IPS-20b (cell line): ENCODE measurements around the gene ABI3BP.

Experiments used
- H3K27ac ChIP-seq: one replicate; pipeline ENCODE4 v1.5.1; 2013; ENCODE audit warnings: low read length
- H3K27me3 ChIP-seq: 2 replicates; pipeline ENCODE4 v1.6.1; 2013; ENCODE audit warnings: mild to moderate bottlenecking, low read length, inconsistent platforms; ENCODE audit not compliant: insufficient read depth
- H3K36me3 ChIP-seq: 2 replicates; pipeline ENCODE4 v1.6.1; 2013; ENCODE audit warnings: low read depth, mild to moderate bottlenecking, inconsistent platforms, low read length, moderate library complexity; ENCODE audit not compliant: insufficient read depth
- H3K4me1 ChIP-seq: 2 replicates; pipeline ENCODE4 v1.6.1; 2013; ENCODE audit warnings: mild to moderate bottlenecking, control low read depth, inconsistent platforms, low read length, moderate library complexity; ENCODE audit not compliant: insufficient read depth
- H3K4me3 ChIP-seq: 2 replicates; pipeline ENCODE4 v1.5.1; 2013; ENCODE audit warnings: mild to moderate bottlenecking, low read length, inconsistent platforms
- H3K9ac ChIP-seq: 2 replicates; pipeline ENCODE4 v1.6.1; 2013; ENCODE audit warnings: low read depth, mild to moderate bottlenecking, inconsistent platforms, low read length, moderate library complexity
- H3K9me3 ChIP-seq: 2 replicates; pipeline ENCODE4 v1.6.1; 2013; ENCODE audit warnings: mild to moderate bottlenecking, low read depth, low read length, inconsistent platforms; ENCODE audit not compliant: insufficient read depth

The ABI3BP gene

DNA sequence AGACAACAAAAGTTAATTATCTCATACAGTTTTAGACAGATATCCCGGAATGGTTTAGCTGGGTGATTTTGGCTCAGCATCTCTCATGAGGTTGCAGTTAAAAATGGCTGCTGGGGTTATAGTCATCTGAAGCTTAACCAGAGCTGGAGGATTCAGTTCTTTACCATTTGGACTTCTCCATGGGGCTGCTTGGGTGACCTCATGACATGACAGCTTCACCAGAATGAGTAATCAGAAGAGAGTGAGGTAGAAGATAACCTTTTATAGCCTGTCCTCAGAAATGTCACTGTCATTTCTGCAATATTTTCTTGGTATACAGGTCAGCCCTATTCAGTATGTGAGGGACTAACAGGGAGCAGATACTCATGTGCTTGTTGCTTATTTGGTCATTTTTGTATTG lies 253.0 kb downstream of the ABI3BP start:
- Histone ChIP-seq H3K4me1 (peaks cover 14% of the 10 kb centered on the region), H3K4me3 (no peak overlapping the region), H3K9ac (no peak overlapping the region), H3K9me3 (no peaks in the 10 kb centered on the region), H3K27ac (no peak overlapping the region), H3K27me3 (no peaks in the 10 kb centered on the region), H3K36me3 (peaks cover 91% of the 10 kb centered on the region)

DNA sequence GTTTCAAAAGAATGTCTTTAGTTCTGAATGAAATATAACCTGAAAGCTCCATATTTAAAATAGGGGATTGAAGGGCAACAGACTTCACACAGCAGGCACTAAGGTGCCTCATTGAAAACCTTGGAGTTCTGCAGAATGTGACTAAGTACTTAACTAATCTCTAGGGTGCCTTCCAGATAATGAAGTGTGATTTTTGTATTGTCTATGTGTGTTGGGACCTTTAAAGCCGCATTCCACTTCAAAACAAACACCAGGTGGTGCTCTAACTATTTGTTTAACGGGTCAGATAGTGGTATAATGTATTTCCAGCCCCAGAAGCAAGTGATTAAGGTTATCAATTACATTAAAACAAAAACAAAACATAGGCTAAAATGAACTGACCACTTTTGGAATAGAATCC lies 255.9 kb downstream of the ABI3BP start:
- no peaks in the 10 kb centered on the region for H3K27me3 ChIP-seq
- H3K4me1 ChIP-seq, result peaks cover 25% of the 10 kb centered on the region
- peaks cover 81% of the 10 kb centered on the region for H3K36me3 ChIP-seq
- no peak overlapping the region for H3K9ac ChIP-seq
- H3K4me3 ChIP-seq, result no peak overlapping the region
- no peak overlapping the region for H3K27ac ChIP-seq
- H3K9me3 ChIP-seq, result no peaks in the 10 kb centered on the region

DNA sequence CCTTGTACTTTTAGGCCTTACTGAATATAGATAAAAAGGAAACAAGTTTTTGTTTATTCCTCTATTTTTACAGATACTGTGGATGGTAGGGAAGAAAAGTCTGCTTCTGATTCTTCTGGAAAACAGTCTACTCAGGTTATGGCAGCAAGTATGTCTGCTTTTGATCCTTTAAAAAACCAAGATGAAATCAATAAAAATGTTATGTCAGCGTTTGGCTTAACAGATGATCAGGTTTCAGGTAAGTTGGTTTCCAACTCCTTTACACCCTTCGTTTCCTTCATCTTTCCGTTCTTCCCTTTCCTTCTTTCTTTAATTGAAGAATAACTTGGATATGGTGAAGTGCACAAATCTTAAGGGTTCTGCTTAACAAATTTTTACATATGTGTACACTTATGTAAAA lies 260.8 kb downstream of the ABI3BP start:
- Histone ChIP-seq H3K27ac (no peak overlapping the region), H3K4me3 (no peak overlapping the region), H3K36me3 (peaks cover 78% of the 10 kb centered on the region), H3K27me3 (no peaks in the 10 kb centered on the region), H3K4me1 (peaks cover 33% of the 10 kb centered on the region), H3K9ac (no peak overlapping the region), H3K9me3 (no peaks in the 10 kb centered on the region)

DNA sequence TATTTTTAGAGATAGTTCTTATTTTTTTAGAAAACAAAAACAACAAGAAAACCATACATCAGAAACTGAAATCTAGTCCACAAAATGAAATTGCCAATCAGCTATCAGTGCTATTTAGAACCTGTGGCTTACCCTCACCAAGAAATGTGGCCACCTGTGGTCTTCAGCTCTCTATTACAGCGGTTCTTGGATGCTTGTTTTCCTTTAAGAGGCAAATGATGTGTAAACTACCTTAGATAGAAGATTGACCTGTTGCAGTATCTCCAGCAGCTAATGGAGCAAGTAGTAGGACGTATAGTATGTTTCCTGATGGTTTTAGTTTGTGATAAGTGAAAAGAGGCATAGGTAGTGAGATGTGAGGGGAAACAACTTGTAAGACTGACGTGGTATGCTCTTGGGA lies 262.7 kb downstream of the ABI3BP start:
- Histone ChIP-seq H3K4me3 (no peak overlapping the region), H3K36me3 (peaks cover 80% of the 10 kb centered on the region), H3K4me1 (peaks cover 23% of the 10 kb centered on the region), H3K27ac (no peak overlapping the region), H3K9ac (no peak overlapping the region), H3K9me3 (no peaks in the 10 kb centered on the region), H3K27me3 (no peaks in the 10 kb centered on the region)

DNA sequence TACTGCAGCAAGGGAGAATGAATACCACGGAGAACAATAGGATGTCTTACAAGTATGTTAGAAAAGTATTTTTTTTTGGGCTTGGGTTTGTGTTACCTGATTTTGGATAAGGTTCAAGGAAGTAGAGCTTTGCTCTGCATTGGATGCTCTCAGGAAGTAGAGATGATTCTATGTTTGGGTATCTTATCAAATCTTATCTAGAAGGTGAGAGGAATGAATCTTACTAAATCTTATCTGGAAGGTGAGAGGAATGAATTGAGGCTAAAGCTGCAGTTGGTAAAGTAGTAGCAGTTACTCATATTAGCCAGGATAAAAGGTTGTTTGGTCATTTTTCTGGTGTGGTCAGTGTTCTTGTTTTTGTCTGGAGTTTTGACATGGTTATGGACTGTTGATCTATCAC lies 266.5 kb downstream of the ABI3BP start:
- H3K27ac ChIP-seq, result no peak overlapping the region
- H3K36me3 ChIP-seq, result peaks cover 83% of the 10 kb centered on the region
- H3K4me3 ChIP-seq, result no peak overlapping the region
- no peaks in the 10 kb centered on the region for H3K9me3 ChIP-seq
- H3K27me3 ChIP-seq, result no peaks in the 10 kb centered on the region
- H3K9ac ChIP-seq, result no peak overlapping the region
- H3K4me1 ChIP-seq, result peaks cover 6% of the 10 kb centered on the region; the same call in 1 of the 2 replicates

DNA sequence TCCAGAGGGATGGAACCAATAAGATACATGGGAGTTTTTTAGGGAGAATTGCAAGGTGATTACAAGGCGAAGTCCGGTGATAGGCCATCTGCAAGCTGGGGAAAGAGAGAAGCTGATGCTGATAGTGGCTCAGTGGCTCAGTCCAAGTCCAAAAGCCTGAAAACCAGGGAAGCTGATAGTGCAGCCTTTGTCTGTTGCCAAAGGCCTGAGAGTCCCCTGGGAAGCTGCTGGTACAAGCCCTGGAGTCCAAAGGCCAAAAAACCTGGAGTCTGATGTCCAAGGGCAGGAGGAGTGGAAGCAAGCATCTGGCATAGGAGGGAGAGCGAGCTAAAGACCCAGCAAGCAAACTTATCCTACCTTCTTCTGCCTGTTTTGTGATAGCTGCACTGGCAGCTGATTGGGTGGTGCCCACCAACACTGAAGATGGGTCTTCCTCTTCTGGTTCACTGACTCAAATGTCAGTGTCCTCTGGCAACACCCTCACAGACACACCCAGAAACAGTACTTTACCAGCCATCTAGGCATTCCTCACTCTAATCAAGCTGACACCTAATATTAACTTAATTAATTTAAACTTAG lies 267.2 kb downstream of the ABI3BP start:
- H3K4me3 ChIP-seq, result no peak overlapping the region
- no peaks in the 10 kb centered on the region for H3K27me3 ChIP-seq
- H3K9me3 ChIP-seq, result no peaks in the 10 kb centered on the region
- H3K9ac ChIP-seq, result no peak overlapping the region
- H3K4me1 ChIP-seq, result peaks cover 6% of the 10 kb centered on the region; the same call in 1 of the 2 replicates
- H3K36me3 ChIP-seq, result peaks cover 84% of the 10 kb centered on the region
- no peak overlapping the region for H3K27ac ChIP-seq

DNA sequence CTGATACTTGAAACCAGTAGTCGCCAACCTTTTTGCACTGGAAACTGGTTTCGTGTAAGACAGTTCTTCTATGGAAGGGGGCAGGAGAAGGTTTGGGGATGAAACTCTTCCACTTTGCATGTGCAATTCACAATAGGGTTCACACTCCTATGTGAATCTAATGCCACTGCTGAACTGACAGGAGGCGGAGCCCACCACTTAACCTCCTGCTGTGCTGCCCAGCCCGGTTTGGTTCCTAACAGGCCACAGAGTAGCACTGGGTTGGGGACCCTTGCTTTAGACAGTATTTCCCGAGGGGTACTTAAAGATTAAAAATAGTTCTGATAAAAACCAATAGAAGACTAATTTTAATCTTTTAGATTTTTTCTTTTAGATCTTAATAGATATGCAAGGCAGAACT lies 272.8 kb downstream of the ABI3BP start:
- Histone ChIP-seq H3K27me3 (no peaks in the 10 kb centered on the region), H3K27ac (no peak overlapping the region), H3K36me3 (peaks cover 81% of the 10 kb centered on the region), H3K4me3 (no peak overlapping the region), H3K9ac (no peak overlapping the region), H3K9me3 (no peaks in the 10 kb centered on the region), H3K4me1 (no peaks in the 10 kb centered on the region)

DNA sequence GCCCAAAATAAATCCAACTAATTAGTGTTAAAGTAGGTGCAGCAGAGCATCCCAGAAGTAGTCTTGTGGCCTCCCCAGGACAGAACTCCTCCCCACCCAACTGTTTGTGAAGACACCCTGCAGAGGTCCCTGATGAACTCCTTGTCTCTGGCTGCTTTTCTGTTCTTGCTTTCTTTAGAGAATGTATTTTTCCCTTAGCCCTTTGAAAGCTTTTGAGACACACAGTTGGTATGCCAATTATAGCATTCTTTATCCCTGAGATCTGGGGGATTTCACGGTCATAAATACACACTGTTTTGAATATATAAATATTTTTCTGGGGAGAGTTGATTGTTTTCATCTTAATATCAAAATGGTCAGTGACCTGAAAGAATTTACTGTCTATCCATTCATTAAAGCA lies 274.1 kb downstream of the ABI3BP start:
- no peak overlapping the region for H3K27ac ChIP-seq
- no peak overlapping the region for H3K4me3 ChIP-seq
- no peak overlapping the region for H3K9ac ChIP-seq
- no peaks in the 10 kb centered on the region for H3K27me3 ChIP-seq
- no peaks in the 10 kb centered on the region for H3K4me1 ChIP-seq
- no peaks in the 10 kb centered on the region for H3K9me3 ChIP-seq
- peaks cover 89% of the 10 kb centered on the region for H3K36me3 ChIP-seq

DNA sequence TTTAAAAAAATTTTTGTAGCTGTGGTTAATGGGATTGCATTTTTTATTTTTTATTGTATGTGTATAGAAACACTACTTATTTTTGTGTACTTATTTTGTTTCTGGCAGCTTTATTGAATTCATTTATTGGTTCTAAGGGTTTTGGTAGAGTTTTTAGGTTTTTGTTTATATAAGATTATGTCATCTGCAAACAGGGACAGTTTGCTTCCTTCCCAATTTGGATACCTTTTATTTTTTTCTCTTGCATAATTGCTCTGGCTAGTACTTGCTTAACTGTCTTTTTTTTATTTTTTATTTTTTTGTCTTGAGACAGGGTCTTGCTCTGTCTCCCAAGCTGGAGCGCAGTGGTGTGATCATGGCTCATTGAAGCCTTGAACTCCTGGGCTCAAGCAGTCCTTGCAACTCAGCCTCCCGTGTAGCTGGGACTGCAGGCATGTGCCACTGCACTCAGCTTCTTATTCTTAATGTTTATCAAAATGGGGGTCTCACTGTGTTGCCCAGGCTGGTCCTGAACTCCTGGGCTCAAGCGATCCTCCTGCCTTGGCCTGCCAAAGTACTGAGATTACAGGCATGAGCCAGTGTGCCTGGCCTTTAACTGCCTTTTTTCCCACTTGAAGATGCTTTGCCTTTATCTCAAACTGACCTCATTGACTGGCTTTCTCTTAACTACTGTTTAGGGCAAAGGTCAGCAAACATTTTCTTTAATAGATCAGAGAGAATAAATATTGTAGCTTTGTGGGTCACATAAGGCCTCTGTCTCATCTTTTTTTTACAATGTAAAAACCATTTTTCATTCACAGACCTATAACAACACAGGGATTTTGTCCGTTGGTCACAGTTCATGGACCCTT lies 275.4 kb downstream of the ABI3BP start:
- Histone ChIP-seq H3K36me3 (peaks cover 88% of the 10 kb centered on the region), H3K27me3 (no peaks in the 10 kb centered on the region), H3K4me3 (no peak overlapping the region), H3K27ac (no peak overlapping the region), H3K9me3 (no peaks in the 10 kb centered on the region), H3K4me1 (no peaks in the 10 kb centered on the region), H3K9ac (no peak overlapping the region)

DNA sequence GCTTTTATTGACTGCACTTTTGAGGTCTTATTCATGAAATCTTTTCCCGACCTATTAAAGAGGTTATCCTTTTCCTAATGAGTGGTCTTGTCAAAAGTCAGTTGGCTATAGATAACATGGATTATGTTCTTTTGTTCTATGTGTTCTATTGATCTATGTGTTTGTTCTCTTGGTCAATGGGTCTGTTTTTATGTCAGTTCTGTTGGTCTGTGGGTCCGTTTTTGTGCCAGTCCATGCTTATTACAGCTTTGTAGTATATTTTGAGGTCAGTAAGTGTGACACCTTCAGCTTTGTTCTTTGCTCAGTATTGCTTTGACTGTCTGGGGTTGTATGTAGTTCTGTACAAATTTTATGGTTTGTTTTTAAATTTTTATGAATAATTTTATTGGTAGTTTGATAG lies 276.2 kb downstream of the ABI3BP start:
- Histone ChIP-seq H3K9ac (no peak overlapping the region), H3K36me3 (peaks cover 80% of the 10 kb centered on the region)

DNA sequence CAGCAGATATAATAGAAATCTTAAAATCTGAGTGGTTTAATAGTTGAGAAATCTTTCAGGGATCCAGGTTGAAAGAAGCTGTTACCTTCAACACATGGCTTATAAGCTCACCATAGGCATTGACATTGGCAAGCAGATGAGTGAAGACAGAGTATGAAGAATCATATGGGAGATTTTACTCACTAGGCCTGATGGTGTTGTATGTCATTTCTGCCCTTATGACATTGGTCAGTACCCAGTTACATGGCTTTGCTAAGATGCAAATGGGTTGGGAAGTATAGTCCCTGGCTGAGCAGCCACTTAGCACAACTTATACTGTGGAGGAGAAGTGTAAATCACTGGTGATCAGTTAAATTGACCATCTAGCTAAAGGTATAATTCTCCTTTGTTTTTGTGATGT lies 278.0 kb downstream of the ABI3BP start:
- peaks cover 69% of the 10 kb centered on the region for H3K36me3 ChIP-seq
- H3K4me1 ChIP-seq, result no peaks in the 10 kb centered on the region
- no peaks in the 10 kb centered on the region for H3K9me3 ChIP-seq
- H3K9ac ChIP-seq, result no peak overlapping the region
- no peak overlapping the region for H3K27ac ChIP-seq
- H3K27me3 ChIP-seq, result no peaks in the 10 kb centered on the region
- no peak overlapping the region for H3K4me3 ChIP-seq

More for the DNA sequence above, 276.2 kb downstream of the ABI3BP start:
- no peaks in the 10 kb centered on the region for H3K9me3 ChIP-seq
- H3K27ac ChIP-seq, result no peak overlapping the region
- no peaks in the 10 kb centered on the region for H3K27me3 ChIP-seq
- H3K4me1 ChIP-seq, result no peaks in the 10 kb centered on the region
- H3K4me3 ChIP-seq, result no peak overlapping the region
